Loucy (cell line): Measurements from ENCODE around the gene TTLL12.

ENCODE experiments used
- H2AFZ ChIP-seq: fragments of 200-600 bp; sonication (generic); 2 replicates; pipeline ENCODE4 v1.6.0; 2016; ENCODE audit warnings: antibody characterized with exemption, mild to moderate bottlenecking, low read length, moderate library complexity
- H3F3A ChIP-seq: fragments of 200-600 bp; 2 replicates; pipeline ENCODE4 v1.6.0; 2016; ENCODE audit warnings: antibody characterized with exemption, low read depth, mild to moderate bottlenecking
- H3K27me3 ChIP-seq: fragments of 200-600 bp; sonication (generic); 2 replicates; pipeline ENCODE4 v1.6.1; 2014; ENCODE audit warnings: low read length, mild to moderate bottlenecking; ENCODE audit not compliant: insufficient read depth, poor library complexity, severe bottlenecking
- H3K36me3 ChIP-seq: fragments of 200-600 bp; sonication (generic); 2 replicates; pipeline ENCODE4 v1.6.1; 2016; ENCODE audit warnings: low read length; ENCODE audit not compliant: insufficient read depth
- H3K4me1 ChIP-seq: fragments of 200-600 bp; sonication (generic); 2 replicates; pipeline ENCODE4 v1.5.1; 2014; ENCODE audit warnings: low read length, mild to moderate bottlenecking; ENCODE audit not compliant: insufficient read depth, poor library complexity, severe bottlenecking
- H3K4me2 ChIP-seq: fragments of 200-600 bp; sonication (generic); 2 replicates; pipeline ENCODE4 v1.6.0; 2014; ENCODE audit warnings: antibody characterized with exemption, low read length, low read depth, mild to moderate bottlenecking; ENCODE audit not compliant: poor library complexity, severe bottlenecking
- H3K4me3 ChIP-seq: fragments of 200-600 bp; sonication (generic); 2 replicates; pipeline ENCODE4 v1.5.1; 2014; ENCODE audit warnings: low read length, mild to moderate bottlenecking, mixed read lengths; ENCODE audit not compliant: poor library complexity, severe bottlenecking
- H3K79me2 ChIP-seq: fragments of 200-600 bp; sonication (generic); 2 replicates; pipeline ENCODE4 v1.6.1; 2014; ENCODE audit warnings: low read length; ENCODE audit not compliant: insufficient read depth
- H3K9ac ChIP-seq: fragments of 200-600 bp; sonication (generic); 2 replicates; pipeline ENCODE4 v1.6.0; 2014; ENCODE audit warnings: mild to moderate bottlenecking, low read depth, low read length, moderate library complexity; ENCODE audit not compliant: poor library complexity, severe bottlenecking
- H3K9me2 ChIP-seq: fragments of 200-600 bp; sonication (generic); replicated peaks from 2 replicates; pipeline ENCODE4 v1.6.1; 2016; ENCODE audit warnings: low read depth, low read length, mixed read lengths
- H3K9me3 ChIP-seq: fragments of 200-600 bp; sonication (generic); 2 replicates; pipeline ENCODE4 v1.6.1; 2014; ENCODE audit warnings: mild to moderate bottlenecking, antibody characterized with exemption, low read length, low read depth; ENCODE audit not compliant: insufficient read depth
- H4K20me1 ChIP-seq: fragments of 200-600 bp; sonication (generic); 2 replicates; pipeline ENCODE4 v1.6.0; 2014; ENCODE audit warnings: antibody characterized with exemption, low read length, mild to moderate bottlenecking; ENCODE audit not compliant: insufficient read depth, poor library complexity, severe bottlenecking
- CTCF ChIP-seq: fragments of 200-600 bp; sonication (generic); conservative IDR thresholded peaks from 2 replicates; pipeline ENCODE4 v1.5.1; 2014; ENCODE audit warnings: mild to moderate bottlenecking, antibody characterized with exemption, low read length
- EZH2phosphoT487 ChIP-seq: fragments of 200-600 bp; IDR thresholded peaks from 2 replicates; pipeline ENCODE4 v1.6.1; 2018; ENCODE audit warnings: antibody characterized with exemption, mild to moderate bottlenecking, moderate library complexity, borderline replicate concordance

Gene TTLL12

DNA sequence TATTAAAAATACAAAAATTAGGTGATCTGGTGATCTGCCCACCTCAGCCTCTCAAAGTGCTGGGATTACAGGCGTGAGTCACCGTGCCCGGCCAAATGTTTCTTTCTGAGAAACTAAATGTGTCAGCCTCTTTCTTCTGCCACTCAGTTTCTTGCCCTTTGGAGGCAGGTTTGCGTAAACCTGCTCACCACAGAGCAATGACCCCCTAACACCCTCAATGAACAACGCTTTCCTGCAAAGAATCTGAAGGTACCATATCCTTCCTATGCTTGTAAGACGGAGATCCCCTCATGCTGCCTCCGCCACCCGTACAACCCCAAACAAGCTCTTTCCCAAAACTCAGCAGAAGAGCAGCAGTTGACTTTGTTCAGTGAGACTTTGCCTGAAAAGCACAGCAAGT is 38.7 kb upstream of the TTLL12 start:
- Histone ChIP-seq H3K4me3 (no peak overlapping the region), H3K9me2 (no peaks in the 10 kb centered on the region), H3K36me3 (no peaks in the 10 kb centered on the region), H3K27me3 (no peaks in the 10 kb centered on the region), H3K4me1 (peaks cover under 1% of the 10 kb centered on the region), H3F3A (no peaks in the 10 kb centered on the region), H3K4me2 (no peak overlapping the region), H3K9me3 (no peaks in the 10 kb centered on the region), H3K9ac (no peak overlapping the region), H2AFZ (no peak overlapping the region), H4K20me1 (no peaks in the 10 kb centered on the region), H3K79me2 (no peaks in the 10 kb centered on the region)
- TF ChIP-seq EZH2phosphoT487 (no peak), CTCF (no peak)

DNA sequence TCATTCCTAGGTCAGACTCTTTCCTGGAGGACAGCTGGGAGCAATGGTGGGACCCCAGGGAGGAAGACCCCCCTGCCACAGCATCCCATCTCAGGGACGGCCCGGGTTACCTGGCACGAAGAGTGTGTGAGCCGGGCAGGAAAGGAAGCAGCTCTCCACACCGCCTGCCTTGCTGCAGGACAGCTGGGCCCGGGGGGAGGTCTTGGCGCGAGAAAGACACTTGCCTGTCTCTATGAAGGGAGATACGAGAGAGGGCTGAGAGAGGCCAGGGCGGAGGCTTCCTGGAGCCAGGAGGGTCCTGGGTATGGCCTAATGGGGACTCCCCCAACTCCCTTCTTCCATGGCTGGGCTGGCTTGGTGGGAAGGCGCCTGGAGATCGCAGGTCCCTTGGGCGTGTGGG is 36.1 kb upstream of the TTLL12 start:
- no peaks in the 10 kb centered on the region for H3K79me2 ChIP-seq
- no peak for TF ChIP-seq EZH2phosphoT487
- no peak for TF ChIP-seq CTCF
- no peaks in the 10 kb centered on the region for H3K4me1 ChIP-seq
- no peaks in the 10 kb centered on the region for H3F3A ChIP-seq
- H3K4me2 ChIP-seq = no peak overlapping the region
- no peaks in the 10 kb centered on the region for H3K36me3 ChIP-seq
- H2AFZ ChIP-seq = no peak overlapping the region
- no peak overlapping the region for H3K9ac ChIP-seq
- no peaks in the 10 kb centered on the region for H3K9me3 ChIP-seq
- no peaks in the 10 kb centered on the region for H3K9me2 ChIP-seq
- H4K20me1 ChIP-seq = no peaks in the 10 kb centered on the region
- H3K27me3 ChIP-seq = no peaks in the 10 kb centered on the region
- no peak overlapping the region for H3K4me3 ChIP-seq

DNA sequence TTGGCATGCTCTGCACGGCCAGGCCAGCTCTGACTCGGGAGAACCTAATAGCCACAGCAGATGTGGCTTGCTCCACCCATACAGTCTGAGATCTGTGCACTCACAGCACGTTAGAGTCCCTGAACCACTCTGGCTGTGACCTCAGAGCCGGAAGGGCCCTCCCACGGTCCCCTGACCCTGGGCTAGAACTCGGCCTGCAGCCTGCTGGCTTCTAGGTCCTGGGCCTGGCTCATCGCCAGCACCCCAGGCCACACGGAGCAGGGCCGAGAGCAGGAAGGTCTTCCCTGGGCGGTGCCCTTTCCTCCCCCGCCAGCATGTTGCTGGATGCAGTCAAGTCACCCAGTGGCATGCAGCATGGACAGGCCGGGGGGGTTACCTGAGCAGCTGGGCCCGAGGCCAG is 35.3 kb upstream of the TTLL12 start:
- no peaks in the 10 kb centered on the region for H3K9me2 ChIP-seq
- H3K9me3 ChIP-seq = no peaks in the 10 kb centered on the region
- H4K20me1 ChIP-seq = no peaks in the 10 kb centered on the region
- H3K4me3 ChIP-seq = no peak overlapping the region
- no peaks in the 10 kb centered on the region for H3F3A ChIP-seq
- no peaks in the 10 kb centered on the region for H3K36me3 ChIP-seq
- H3K9ac ChIP-seq = no peak overlapping the region
- TF ChIP-seq EZH2phosphoT487 (no peak), CTCF (no peak)
- no peaks in the 10 kb centered on the region for H3K4me1 ChIP-seq
- no peaks in the 10 kb centered on the region for H3K79me2 ChIP-seq
- no peak overlapping the region for H3K4me2 ChIP-seq
- no peak overlapping the region for H2AFZ ChIP-seq
- H3K27me3 ChIP-seq = no peaks in the 10 kb centered on the region
